ENCODE results near the gene ZMYND12. TPM values are rescaled to one million over a fixed set of nuclear protein-coding genes. Genes with fewer than 3 reads are reported as not detected.

ZMYND12 gene
- total RNA-seq, 1 donor from 2014 or later = 2.8 TPM

DNA sequence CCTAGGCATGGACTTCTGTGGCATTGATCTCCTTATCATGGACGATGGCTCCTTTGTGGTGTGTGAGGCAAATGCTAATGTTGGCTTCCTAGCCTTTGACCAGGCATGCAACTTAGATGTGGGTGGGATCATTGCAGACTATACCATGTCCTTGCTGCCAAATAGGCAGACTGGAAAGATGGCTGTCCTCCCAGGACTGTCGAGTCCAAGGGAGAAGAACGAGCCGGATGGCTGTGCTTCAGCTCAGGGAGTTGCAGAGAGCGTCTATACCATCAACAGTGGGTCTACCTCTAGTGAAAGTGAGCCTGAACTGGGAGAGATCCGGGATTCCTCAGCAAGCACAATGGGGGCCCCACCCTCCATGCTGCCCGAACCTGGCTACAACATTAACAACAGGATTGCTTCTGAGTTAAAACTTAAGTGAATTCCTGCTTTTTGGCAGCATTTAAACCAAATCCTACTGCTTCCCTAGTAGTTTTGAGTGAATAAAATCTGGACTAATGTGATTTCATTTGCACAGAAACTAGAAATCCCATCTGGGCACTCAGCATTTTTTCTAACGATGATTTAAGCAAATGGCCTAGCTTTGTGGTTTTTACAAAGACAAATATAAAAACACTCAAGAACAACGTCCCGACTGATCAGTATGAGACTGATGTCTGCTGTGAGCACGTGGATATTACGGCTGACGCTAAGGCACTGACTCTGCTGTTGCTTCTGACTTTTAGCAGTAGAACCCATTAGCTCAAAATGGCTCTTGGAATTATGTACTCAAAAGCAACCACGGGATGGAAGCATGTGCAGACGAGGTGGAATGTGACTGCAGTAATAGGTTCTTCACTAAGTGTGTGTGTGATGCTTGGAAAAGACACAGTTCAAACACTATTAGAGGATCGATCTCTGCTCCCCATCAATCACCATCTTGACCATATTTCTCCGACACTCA lies 41.0 kb downstream of the ZMYND12 start:
- no peak for DNase-seq
- no peaks in the 10 kb centered on the region for H3K27me3 ChIP-seq (ENCODE audit: low read depth)
- TF ChIP-seq, protein P1, sequence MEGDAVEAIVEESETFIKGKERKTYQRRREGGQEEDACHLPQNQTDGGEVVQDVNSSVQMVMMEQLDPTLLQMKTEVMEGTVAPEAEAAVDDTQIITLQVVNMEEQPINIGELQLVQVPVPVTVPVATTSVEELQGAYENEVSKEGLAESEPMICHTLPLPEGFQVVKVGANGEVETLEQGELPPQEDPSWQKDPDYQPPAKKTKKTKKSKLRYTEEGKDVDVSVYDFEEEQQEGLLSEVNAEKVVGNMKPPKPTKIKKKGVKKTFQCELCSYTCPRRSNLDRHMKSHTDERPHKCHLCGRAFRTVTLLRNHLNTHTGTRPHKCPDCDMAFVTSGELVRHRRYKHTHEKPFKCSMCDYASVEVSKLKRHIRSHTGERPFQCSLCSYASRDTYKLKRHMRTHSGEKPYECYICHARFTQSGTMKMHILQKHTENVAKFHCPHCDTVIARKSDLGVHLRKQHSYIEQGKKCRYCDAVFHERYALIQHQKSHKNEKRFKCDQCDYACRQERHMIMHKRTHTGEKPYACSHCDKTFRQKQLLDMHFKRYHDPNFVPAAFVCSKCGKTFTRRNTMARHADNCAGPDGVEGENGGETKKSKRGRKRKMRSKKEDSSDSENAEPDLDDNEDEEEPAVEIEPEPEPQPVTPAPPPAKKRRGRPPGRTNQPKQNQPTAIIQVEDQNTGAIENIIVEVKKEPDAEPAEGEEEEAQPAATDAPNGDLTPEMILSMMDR (IDR thresholded peaks at IDR 0.05) = no peak
- no peaks in the 10 kb centered on the region for H3K4me1 ChIP-seq
- no peak overlapping the region for H3K4me3 ChIP-seq
- no peak overlapping the region for H3K27ac ChIP-seq
- no peak for ATAC-seq
- H3K36me3 ChIP-seq = no peaks in the 10 kb centered on the region
- intact Hi-C loops (cut with DNase I) = no loop called here
- H3K9me3 ChIP-seq = no peaks in the 10 kb centered on the region

DNA sequence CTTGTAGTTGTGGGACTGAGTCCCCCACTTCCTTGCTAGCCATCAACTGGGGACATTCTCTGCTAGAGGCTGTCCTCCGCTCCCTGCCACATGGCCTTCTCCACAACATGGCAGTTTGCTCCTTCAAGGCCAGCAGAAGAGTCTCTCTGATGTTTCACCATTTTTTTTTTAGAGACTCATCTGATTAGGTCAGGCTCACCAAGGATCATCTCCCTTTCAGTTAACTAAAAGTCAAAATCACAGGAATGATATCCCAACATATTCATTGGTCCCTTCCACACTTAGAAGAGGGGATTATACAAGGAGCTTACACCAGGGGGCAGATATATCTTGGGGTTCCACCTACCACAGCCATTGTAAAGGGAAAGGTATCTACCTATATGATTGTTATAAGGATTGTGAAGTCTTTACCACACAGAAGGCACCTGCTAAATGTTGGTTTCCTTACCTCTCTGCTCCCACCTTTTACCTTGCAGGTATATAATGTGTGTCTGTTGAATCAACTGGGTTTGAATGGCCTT lies 51.9 kb downstream of the ZMYND12 start:
- Histone ChIP-seq H3K27ac (no peak overlapping the region), H3K36me3 (no peaks in the 10 kb centered on the region), H3K4me3 (no peak overlapping the region), H3K27me3 (ENCODE audit: low read depth) (no peaks in the 10 kb centered on the region), H3K4me1 (no peaks in the 10 kb centered on the region), H3K9me3 (no peaks in the 10 kb centered on the region)
- intact Hi-C loops (cut with DNase I) = no loop called here
- no peak for ATAC-seq
- TF ChIP-seq, protein P1 (IDR thresholded peaks at IDR 0.05) = peak; percentile 9
- DNase-seq = no peak

DNA sequence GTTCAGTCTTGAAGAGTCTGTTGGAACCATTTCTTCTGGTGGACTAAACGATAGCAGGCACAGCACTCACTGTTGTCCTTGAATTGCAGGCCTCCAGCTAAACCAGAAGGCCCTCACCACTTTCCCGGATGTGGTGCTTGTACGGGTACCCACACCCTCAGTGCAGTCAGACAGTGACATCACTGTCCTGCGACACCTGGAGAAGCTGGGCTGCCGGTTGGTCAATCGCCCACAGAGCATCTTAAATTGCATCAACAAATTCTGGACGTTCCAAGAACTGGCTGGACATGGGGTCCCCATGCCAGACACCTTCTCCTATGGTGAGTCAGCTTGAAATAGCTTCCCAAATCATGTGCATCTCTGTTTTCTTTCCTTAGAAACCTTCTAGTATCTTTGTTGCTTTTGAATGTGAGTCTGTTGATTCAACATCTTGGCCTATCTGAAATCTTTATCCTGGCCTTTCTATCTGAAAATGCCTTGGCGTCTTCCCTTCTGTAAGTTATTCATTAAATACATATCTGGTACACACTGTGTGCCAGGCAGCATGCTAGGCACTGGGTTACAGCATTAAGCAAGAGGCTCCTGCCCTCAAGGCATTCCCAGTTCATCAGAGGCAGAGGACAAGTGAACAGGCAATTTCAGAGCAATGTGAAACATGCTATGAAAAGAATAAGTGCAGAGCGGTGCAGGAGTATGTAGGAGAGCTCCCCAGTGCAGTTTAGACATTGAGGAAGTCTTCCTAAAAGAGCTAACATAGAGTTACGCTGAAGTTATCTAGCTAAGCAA lies 56.3 kb downstream of the ZMYND12 start:
- H3K4me1 ChIP-seq = no peaks in the 10 kb centered on the region
- no peak overlapping the region for H3K4me3 ChIP-seq
- intact Hi-C loops (cut with DNase I) = no loop called here
- no peak for DNase-seq
- TF ChIP-seq, protein P1 (IDR thresholded peaks at IDR 0.05) = no peak
- no peaks in the 10 kb centered on the region for H3K9me3 ChIP-seq
- no peak overlapping the region for H3K27ac ChIP-seq
- H3K36me3 ChIP-seq = no peaks in the 10 kb centered on the region
- H3K27me3 ChIP-seq (ENCODE audit: low read depth) = no peaks in the 10 kb centered on the region
- no peak for ATAC-seq

DNA sequence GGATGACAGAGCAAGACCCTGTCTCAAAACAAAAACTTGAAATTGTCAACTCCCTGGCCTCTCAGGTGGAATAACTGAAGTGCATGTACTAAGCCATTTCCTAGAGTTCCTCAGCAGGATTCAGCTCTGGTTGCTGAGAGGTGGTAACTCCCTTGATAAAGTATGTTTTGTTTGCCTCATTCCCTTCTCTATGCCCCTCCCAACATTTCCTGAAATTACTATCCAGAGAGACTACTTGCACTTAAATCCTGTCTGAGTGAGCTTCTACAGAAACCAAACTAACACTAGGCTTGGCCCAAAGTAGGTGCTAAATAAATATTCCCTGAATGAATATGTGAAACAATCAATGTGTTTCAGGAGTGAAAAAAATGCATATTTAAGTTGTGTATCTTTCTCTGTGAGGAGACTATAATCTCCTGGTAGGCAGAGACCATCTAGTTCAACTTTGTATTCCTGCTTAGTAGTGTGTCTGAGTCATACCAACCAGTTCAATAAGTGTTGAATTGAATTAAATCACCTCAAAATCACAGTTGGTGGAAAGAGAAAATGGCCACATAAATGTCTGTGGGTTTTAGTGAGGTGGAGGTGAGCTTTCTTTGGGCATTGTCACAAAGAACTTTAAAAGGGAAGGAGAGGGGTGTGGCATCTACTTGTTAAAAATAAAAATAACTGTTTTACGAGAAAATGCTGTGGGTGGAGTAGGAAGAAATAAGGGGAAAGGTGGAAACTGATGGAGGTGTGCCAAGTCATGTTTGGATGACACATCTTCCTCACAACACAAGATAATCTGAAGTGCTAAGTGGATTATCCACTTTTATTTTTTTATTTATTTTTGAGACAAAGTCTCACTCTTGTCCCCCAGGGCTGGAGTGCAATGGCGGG lies 62.6 kb downstream of the ZMYND12 start:
- DNase-seq (no peak), ATAC-seq (no peak)
- H3K4me1 ChIP-seq = no peaks in the 10 kb centered on the region
- H3K4me3 ChIP-seq = no peak overlapping the region
- no peak overlapping the region for H3K27ac ChIP-seq
- intact Hi-C loops (cut with DNase I) = no loop called here
- no peaks in the 10 kb centered on the region for H3K9me3 ChIP-seq
- TF ChIP-seq, protein P1 (IDR thresholded peaks at IDR 0.05) = no peak
- H3K27me3 ChIP-seq (ENCODE audit: low read depth) = no peaks in the 10 kb centered on the region
- H3K36me3 ChIP-seq = no peaks in the 10 kb centered on the region

DNA sequence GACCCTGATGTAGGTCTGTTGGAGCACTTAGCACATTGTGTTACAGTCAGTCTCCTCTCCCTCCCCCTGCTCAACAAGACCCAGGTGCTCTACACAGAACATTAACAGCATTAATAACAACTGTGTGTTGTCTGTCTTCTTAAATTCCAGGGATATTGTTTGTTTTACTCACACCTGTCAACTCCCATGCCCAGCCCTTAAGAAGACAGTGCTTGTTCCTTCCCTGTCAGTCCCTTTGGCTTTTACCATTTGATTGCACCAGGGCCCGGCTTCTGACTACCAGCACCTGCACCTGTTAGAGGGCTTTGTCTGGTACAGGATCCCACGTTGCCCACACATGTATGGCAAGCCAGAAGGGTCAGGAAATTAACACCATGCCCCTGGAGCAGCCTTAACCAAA lies 63.6 kb downstream of the ZMYND12 start:
- ATAC-seq = no peak
- no peak for DNase-seq
- intact Hi-C loops (cut with DNase I) = no loop called here
- no peaks in the 10 kb centered on the region for H3K36me3 ChIP-seq
- H3K27me3 ChIP-seq (ENCODE audit: low read depth) = no peaks in the 10 kb centered on the region
- H3K4me3 ChIP-seq = no peak overlapping the region
- H3K27ac ChIP-seq = no peak overlapping the region
- H3K9me3 ChIP-seq = no peaks in the 10 kb centered on the region
- H3K4me1 ChIP-seq = no peaks in the 10 kb centered on the region
- TF ChIP-seq, protein P1 (IDR thresholded peaks at IDR 0.05) = no peak
